HepG2 (cell line): ENCODE data around the gene EED. TPM values are rescaled to one million over a fixed set of nuclear protein-coding genes. Genes with fewer than 3 reads are reported as not detected.

Experiments used
- ATF7-NPFF ChIP-seq: sonication (generic); formaldehyde crosslinking; IDR thresholded peaks from 2 replicates; pipeline ENCODE4 v1.8.1; 2023; ENCODE audit warnings: mild to moderate bottlenecking, low read depth, missing genetic modification reagents, moderate library complexity
- CCDC6 ChIP-seq: sonication (generic); formaldehyde crosslinking; IDR thresholded peaks from 2 replicates; pipeline ENCODE4 v1.8.1; 2022; ENCODE audit warnings: mild to moderate bottlenecking, missing genetic modification reagents, moderate library complexity
- HES4 ChIP-seq: sonication (generic); formaldehyde crosslinking; IDR thresholded peaks from 2 replicates; pipeline ENCODE4 v1.9.0; 2021; ENCODE audit warnings: mild to moderate bottlenecking, missing genetic modification reagents, borderline replicate concordance
- MBD4 ChIP-seq: IDR thresholded peaks from 2 replicates; pipeline ENCODE4 v1.6.1; 2012; ENCODE audit warnings: low read length, inconsistent platforms, borderline replicate concordance
- MIXL1 ChIP-seq: IDR thresholded peaks from 2 replicates; pipeline ENCODE4 v1.6.1; 2016
- NFRKB ChIP-seq: fragments of 450-650 bp; IDR thresholded peaks from 2 replicates; pipeline ENCODE4 v1.6.1; 2017
- PITX1 ChIP-seq: sonication (generic); formaldehyde crosslinking; IDR thresholded peaks from 2 replicates; pipeline ENCODE4 v1.5.1; 2020; ENCODE audit warnings: mild to moderate bottlenecking, missing genetic modification reagents
- PPARG ChIP-seq: conservative IDR thresholded peaks from 2 replicates; pipeline ENCODE4 v1.6.1; 2016; ENCODE audit warnings: missing biosample characterization, missing genetic modification reagents
- SMARCC2 ChIP-seq: fragments of 450-650 bp; IDR thresholded peaks from 2 replicates; pipeline ENCODE4 v1.6.1; 2017; ENCODE audit warnings: antibody characterized with exemption, mild to moderate bottlenecking
- TEAD3 ChIP-seq: optimal IDR thresholded peaks from 2 replicates; pipeline ENCODE3; 2016; ENCODE audit warnings: borderline replicate concordance
- TRIM24 ChIP-seq: sonication (generic); formaldehyde crosslinking; IDR thresholded peaks from 2 replicates; pipeline ENCODE4 v1.8.0; 2022; ENCODE audit warnings: mild to moderate bottlenecking, missing genetic modification reagents
- TSC22D2 ChIP-seq: sonication (generic); formaldehyde crosslinking; IDR thresholded peaks from 2 replicates; pipeline ENCODE4 v1.5.1; 2020; ENCODE audit warnings: missing genetic modification reagents, mild to moderate bottlenecking, borderline replicate concordance
- ZNF354B ChIP-seq: sonication (generic); formaldehyde crosslinking; IDR thresholded peaks from 2 replicates; pipeline ENCODE4 v1.8.0; 2022; ENCODE audit warnings: mild to moderate bottlenecking, missing genetic modification reagents
- ZNF558 ChIP-seq: sonication (generic); formaldehyde crosslinking; IDR thresholded peaks from 2 replicates; pipeline ENCODE4 v1.9.0; 2022; ENCODE audit warnings: mild to moderate bottlenecking, missing genetic modification reagents, borderline replicate concordance
- ZNF720 ChIP-seq: sonication (generic); formaldehyde crosslinking; IDR thresholded peaks from 2 replicates; pipeline ENCODE4 v1.4.0; 2020; ENCODE audit warnings: missing genetic modification reagents
- ZNF781 ChIP-seq: sonication (generic); formaldehyde crosslinking; IDR thresholded peaks from 2 replicates; pipeline ENCODE4 v1.5.1; 2020; ENCODE audit warnings: borderline replicate concordance, mild to moderate bottlenecking, missing genetic modification reagents; ENCODE audit errors: not compliant biosample characterization
- polyA plus RNA-seq, 8 experiments: library from polyadenylated mRNA; depleted of rRNA in 3 of 8; stranded (reverse) in 7 of 8; unstranded in 1 of 8; fragments of >200 nt; fragmentation: Illumina TruSeq in 4 of 8; extraction: Trizol in 4 of 8; gene quantifications; 2 replicates each; pipeline versions ENCODE4 v1.2.1 to v1.2.3, GENCODE V29; 2011 to 2016; ENCODE audit warnings: low read depth in 4 of 8, missing spikeins in 1 of 8, mixed read lengths in 1 of 8; ENCODE audit not compliant: insufficient read depth in 1 of 8
- total RNA-seq, 5 experiments: library from RNA; depleted of rRNA; stranded (reverse); fragments of >200 nt; fragmentation: Illumina TruSeq; extraction: Trizol; gene quantifications; 2 replicates each; pipeline ENCODE4 v1.2.3, GENCODE V29; 2016; ENCODE audit warnings: low read depth in 1 of 5
- TF ChIP-seq, protein P1 (sequence below), 2 experiments: IDR thresholded peaks; 2 replicates each; pipeline ENCODE4 v1.6.1; 2011 to 2012; ENCODE audit warnings: low read length in 2 of 2, borderline replicate concordance in 1 of 2, low read depth in 1 of 2, mild to moderate bottlenecking in 1 of 2, moderate library complexity in 1 of 2
- TF ChIP-seq, protein P2 (sequence below): IDR thresholded peaks from 2 replicates; pipeline ENCODE4 v1.6.1; 2016; ENCODE audit warnings: mild to moderate bottlenecking
- TF ChIP-seq, protein P3 (sequence below): sonication (generic); formaldehyde crosslinking; IDR thresholded peaks from 2 replicates; pipeline ENCODE4 v1.9.0; 2021; ENCODE audit warnings: missing genetic modification reagents, mild to moderate bottlenecking, borderline replicate concordance
- TF ChIP-seq, protein P4 (sequence below): sonication (generic); formaldehyde crosslinking; IDR thresholded peaks from 2 replicates; pipeline ENCODE4 v1.8.0; 2022; ENCODE audit warnings: mild to moderate bottlenecking, missing genetic modification reagents; ENCODE audit not compliant: insufficient replicate concordance
- TF ChIP-seq, protein P5 (sequence below): sonication (generic); formaldehyde crosslinking; IDR thresholded peaks from 2 replicates; pipeline ENCODE4 v1.4.0; 2020; ENCODE audit warnings: mild to moderate bottlenecking, low read depth, missing genetic modification reagents

Gene EED
- total and polyA plus RNA-seq, 2 of the 13 experiments (the other 11 are each of a cell fraction or from before 2014, with no cell fraction given): 11.0 to 28.4 TPM

DNA sequence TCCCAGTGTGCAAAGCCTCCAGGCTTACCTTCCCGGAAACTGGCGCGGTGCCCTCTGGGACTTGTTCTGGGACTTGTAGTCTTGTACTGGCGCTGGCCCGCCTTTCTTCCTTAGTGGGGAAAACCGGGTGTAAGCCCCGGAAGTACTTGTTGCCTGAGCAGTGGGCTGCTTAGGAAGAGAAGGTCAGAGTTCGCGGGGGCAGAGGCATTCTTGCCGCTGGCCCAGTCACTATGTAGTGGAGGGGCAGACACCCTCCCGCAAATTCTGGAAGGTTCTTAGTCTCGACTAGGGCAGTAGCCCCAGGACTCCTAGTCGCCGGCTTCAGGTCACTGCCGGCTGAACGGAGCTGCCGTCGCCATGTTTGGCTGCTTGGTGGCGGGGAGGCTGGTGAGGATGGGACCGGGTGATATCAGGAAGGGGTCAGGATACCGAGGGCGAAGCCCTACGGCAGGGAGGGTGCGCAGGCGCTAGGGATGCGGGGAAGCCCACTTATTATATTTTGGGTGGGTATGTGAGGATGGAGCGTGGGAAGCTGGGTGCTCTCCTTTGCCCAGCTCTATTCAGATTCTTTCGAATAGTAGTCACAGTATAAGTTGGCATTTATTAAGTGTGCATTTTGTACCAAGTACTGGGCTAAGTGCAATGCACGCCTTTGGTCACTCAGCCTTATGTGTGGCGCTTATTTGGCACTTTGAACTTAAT is 57.7 kb downstream of the EED start, which contains the start of gene HIKESHI (continued):
- TF ChIP-seq, protein P1, sequence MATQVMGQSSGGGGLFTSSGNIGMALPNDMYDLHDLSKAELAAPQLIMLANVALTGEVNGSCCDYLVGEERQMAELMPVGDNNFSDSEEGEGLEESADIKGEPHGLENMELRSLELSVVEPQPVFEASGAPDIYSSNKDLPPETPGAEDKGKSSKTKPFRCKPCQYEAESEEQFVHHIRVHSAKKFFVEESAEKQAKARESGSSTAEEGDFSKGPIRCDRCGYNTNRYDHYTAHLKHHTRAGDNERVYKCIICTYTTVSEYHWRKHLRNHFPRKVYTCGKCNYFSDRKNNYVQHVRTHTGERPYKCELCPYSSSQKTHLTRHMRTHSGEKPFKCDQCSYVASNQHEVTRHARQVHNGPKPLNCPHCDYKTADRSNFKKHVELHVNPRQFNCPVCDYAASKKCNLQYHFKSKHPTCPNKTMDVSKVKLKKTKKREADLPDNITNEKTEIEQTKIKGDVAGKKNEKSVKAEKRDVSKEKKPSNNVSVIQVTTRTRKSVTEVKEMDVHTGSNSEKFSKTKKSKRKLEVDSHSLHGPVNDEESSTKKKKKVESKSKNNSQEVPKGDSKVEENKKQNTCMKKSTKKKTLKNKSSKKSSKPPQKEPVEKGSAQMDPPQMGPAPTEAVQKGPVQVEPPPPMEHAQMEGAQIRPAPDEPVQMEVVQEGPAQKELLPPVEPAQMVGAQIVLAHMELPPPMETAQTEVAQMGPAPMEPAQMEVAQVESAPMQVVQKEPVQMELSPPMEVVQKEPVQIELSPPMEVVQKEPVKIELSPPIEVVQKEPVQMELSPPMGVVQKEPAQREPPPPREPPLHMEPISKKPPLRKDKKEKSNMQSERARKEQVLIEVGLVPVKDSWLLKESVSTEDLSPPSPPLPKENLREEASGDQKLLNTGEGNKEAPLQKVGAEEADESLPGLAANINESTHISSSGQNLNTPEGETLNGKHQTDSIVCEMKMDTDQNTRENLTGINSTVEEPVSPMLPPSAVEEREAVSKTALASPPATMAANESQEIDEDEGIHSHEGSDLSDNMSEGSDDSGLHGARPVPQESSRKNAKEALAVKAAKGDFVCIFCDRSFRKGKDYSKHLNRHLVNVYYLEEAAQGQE (IDR thresholded peaks at IDR 0.05; ENCODE audit: borderline replicate concordance in 1 of 2, low read depth in 1 of 2, low read length in 2 of 2): no peak
- no peak for TF ChIP-seq ZNF354B (CRISPR knock-in tag)
- no peak for TF ChIP-seq ZNF720
- no peak for TF ChIP-seq TRIM24 (CRISPR knock-in tag)
- TF ChIP-seq, protein P2, sequence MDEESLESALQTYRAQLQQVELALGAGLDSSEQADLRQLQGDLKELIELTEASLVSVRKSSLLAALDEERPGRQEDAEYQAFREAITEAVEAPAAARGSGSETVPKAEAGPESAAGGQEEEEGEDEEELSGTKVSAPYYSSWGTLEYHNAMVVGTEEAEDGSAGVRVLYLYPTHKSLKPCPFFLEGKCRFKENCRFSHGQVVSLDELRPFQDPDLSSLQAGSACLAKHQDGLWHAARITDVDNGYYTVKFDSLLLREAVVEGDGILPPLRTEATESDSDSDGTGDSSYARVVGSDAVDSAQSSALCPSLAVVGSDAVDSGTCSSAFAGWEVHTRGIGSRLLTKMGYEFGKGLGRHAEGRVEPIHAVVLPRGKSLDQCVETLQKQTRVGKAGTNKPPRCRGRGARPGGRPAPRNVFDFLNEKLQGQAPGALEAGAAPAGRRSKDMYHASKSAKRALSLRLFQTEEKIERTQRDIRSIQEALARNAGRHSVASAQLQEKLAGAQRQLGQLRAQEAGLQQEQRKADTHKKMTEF (CRISPR knock-in tag): peak; percentile 95
- TF ChIP-seq MIXL1 (CRISPR knock-in tag): peak; percentile 76
- TF ChIP-seq HES4: no peak
- TF ChIP-seq, protein P3, sequence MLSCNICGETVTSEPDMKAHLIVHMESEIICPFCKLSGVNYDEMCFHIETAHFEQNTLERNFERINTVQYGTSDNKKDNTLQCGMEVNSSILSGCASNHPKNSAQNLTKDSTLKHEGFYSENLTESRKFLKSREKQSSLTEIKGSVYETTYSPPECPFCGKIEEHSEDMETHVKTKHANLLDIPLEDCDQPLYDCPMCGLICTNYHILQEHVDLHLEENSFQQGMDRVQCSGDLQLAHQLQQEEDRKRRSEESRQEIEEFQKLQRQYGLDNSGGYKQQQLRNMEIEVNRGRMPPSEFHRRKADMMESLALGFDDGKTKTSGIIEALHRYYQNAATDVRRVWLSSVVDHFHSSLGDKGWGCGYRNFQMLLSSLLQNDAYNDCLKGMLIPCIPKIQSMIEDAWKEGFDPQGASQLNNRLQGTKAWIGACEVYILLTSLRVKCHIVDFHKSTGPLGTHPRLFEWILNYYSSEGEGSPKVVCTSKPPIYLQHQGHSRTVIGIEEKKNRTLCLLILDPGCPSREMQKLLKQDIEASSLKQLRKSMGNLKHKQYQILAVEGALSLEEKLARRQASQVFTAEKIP (CRISPR knock-in tag): no peak
- TF ChIP-seq PITX1: peak; percentile 89
- TF ChIP-seq SMARCC2: no peak
- TF ChIP-seq ZNF781 (CRISPR knock-in tag): no peak
- peak; percentile 81 for TF ChIP-seq PPARG (CRISPR knock-in tag)
- peak; percentile 58; the same call in 1 of the 2 replicates for TF ChIP-seq NFRKB
- TF ChIP-seq, protein P4, sequence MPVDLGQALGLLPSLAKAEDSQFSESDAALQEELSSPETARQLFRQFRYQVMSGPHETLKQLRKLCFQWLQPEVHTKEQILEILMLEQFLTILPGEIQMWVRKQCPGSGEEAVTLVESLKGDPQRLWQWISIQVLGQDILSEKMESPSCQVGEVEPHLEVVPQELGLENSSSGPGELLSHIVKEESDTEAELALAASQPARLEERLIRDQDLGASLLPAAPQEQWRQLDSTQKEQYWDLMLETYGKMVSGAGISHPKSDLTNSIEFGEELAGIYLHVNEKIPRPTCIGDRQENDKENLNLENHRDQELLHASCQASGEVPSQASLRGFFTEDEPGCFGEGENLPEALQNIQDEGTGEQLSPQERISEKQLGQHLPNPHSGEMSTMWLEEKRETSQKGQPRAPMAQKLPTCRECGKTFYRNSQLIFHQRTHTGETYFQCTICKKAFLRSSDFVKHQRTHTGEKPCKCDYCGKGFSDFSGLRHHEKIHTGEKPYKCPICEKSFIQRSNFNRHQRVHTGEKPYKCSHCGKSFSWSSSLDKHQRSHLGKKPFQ (CRISPR knock-in tag): no peak
- TF ChIP-seq CCDC6: no peak
- TF ChIP-seq ZNF558 (CRISPR knock-in tag): no peak
- TF ChIP-seq TEAD3: peak; percentile 58
- 0 out of 2 replicates have a peak, but pooled peaks have one; percentile 20 for TF ChIP-seq TSC22D2 (CRISPR knock-in tag)
- TF ChIP-seq ATF7-NPFF (CRISPR knock-in tag): no peak
- TF ChIP-seq MBD4: no peak
- TF ChIP-seq, protein P5, sequence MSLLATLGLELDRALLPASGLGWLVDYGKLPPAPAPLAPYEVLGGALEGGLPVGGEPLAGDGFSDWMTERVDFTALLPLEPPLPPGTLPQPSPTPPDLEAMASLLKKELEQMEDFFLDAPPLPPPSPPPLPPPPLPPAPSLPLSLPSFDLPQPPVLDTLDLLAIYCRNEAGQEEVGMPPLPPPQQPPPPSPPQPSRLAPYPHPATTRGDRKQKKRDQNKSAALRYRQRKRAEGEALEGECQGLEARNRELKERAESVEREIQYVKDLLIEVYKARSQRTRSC: no peak
